SK-N-SH (cell line): Measurements from ENCODE around the gene PCDH17. TPM values are rescaled to one million over a fixed set of nuclear protein-coding genes. Genes with fewer than 3 reads are reported as not detected.

Source experiments
- CTCF ChIA-PET: fragments of 300-600, 350-600 bp; formaldehyde crosslinking; extraction: SDS; loops from one replicate; lab custom pipeline; 2021; lab: Yijun Ruan, JAX
- POLR2A ChIA-PET: fragments of 350-600 bp; sonication (Branson Sonifier 250); formaldehyde crosslinking; extraction: SDS; loops from one replicate; lab custom pipeline; 2020; ENCODE audit warnings: antibody characterized with exemption, inconsistent platforms; lab: Yijun Ruan, JAX
- DNase-seq: peaks from one replicate; pipeline ENCODE4 v3.0.0; 2012
- H2AFZ ChIP-seq: fragments of 200-600 bp; sonication (generic); 2 replicates; pipeline ENCODE4 v1.8.1; 2016; ENCODE audit warnings: antibody characterized with exemption, mild to moderate bottlenecking, low read depth
- H3F3A ChIP-seq: fragments of 200-600 bp; sonication (generic); replicated peaks from 2 replicates; pipeline ENCODE3; 2016; ENCODE audit warnings: antibody characterized with exemption, mild to moderate bottlenecking; ENCODE audit not compliant: insufficient read depth
- H3K27ac ChIP-seq, 2 experiments: fragments of 200-500 bp in 1 of 2; fragments of 200-600 bp in 1 of 2; sonication (Bioruptor generic) in 1 of 2; sonication (generic), shearing (Covaris generic) in 1 of 2; 2 replicates each; pipeline versions ENCODE4 v1.5.1 to v1.6.1; 2014 to 2016; ENCODE audit warnings: low read depth in 2 of 2, inconsistent platforms in 1 of 2, low read length in 1 of 2, mild to moderate bottlenecking in 1 of 2, mixed read lengths in 1 of 2
- H3K27me3 ChIP-seq: fragments of 200-600 bp; sonication (generic), shearing (Covaris generic); 2 replicates; pipeline ENCODE4 v1.6.1; 2016; ENCODE audit warnings: mixed run types; ENCODE audit not compliant: insufficient read depth
- H3K36me3 ChIP-seq, 2 experiments: fragments of 200-500 bp in 1 of 2; fragments of 200-600 bp in 1 of 2; sonication (Bioruptor generic) in 1 of 2; sonication (generic) in 1 of 2; replicated peaks in 1 of 2; 2 replicates each; pipeline versions ENCODE3 to v1.5.1; 2014 to 2016; ENCODE audit warnings: low read length in 1 of 2, mild to moderate bottlenecking in 1 of 2; ENCODE audit not compliant: insufficient read depth in 2 of 2, control insufficient read depth in 1 of 2
- H3K4me1 ChIP-seq, 2 experiments: fragments of 200-500 bp in 1 of 2; fragments of 200-600 bp in 1 of 2; sonication (Bioruptor generic) in 1 of 2; sonication (generic), shearing (Covaris generic) in 1 of 2; 2 replicates each; pipeline versions ENCODE4 v1.5.1 to v1.6.1; 2014 to 2016; ENCODE audit warnings: low read depth in 1 of 2, low read length in 1 of 2, mixed run types in 1 of 2; ENCODE audit not compliant: insufficient read depth in 2 of 2, control insufficient read depth in 1 of 2
- H3K4me2 ChIP-seq: fragments of 200-600 bp; sonication (generic), shearing (Covaris generic); 2 replicates; pipeline ENCODE4 v1.6.1; 2017; ENCODE audit warnings: mixed run types
- H3K4me3 ChIP-seq, 2 experiments: fragments of 200-500 bp in 1 of 2; fragments of 200-600 bp in 1 of 2; sonication (Bioruptor generic) in 1 of 2; sonication (generic), shearing (Covaris generic) in 1 of 2; 2 replicates each; pipeline versions ENCODE4 v1.5.1 to v1.8.1; 2014 to 2016; ENCODE audit warnings: low read depth in 2 of 2, inconsistent platforms in 1 of 2, low read length in 1 of 2, mild to moderate bottlenecking in 1 of 2, mixed read lengths in 1 of 2, moderate library complexity in 1 of 2
- H3K79me2 ChIP-seq: fragments of 200-600 bp; sonication (generic); 2 replicates; pipeline ENCODE4 v1.8.1; 2017; ENCODE audit warnings: mild to moderate bottlenecking; ENCODE audit not compliant: insufficient read depth
- H3K9ac ChIP-seq: fragments of 200-600 bp; sonication (generic); 2 replicates; pipeline ENCODE4 v1.6.1; 2017; ENCODE audit warnings: mixed run types
- H3K9me2 ChIP-seq: fragments of 200-600 bp; sonication (generic); 2 replicates; pipeline ENCODE4 v1.6.1; 2017; ENCODE audit warnings: mixed run types
- H3K9me3 ChIP-seq: fragments of 200-600 bp; sonication (generic); 2 replicates; pipeline ENCODE4 v1.6.1; 2017; ENCODE audit warnings: mixed run types, mild to moderate bottlenecking, moderate library complexity
- H4K20me1 ChIP-seq: fragments of 200-600 bp; sonication (generic); 2 replicates; pipeline ENCODE4 v1.6.1; 2017; ENCODE audit warnings: mild to moderate bottlenecking, mixed run types; ENCODE audit not compliant: insufficient read depth
- ELF1 ChIP-seq: IDR thresholded peaks from 2 replicates; pipeline ENCODE4 v1.4.0; 2012
- EZH2phosphoT487 ChIP-seq: fragments of 200-600 bp; sonication (generic); IDR thresholded peaks from 2 replicates; pipeline ENCODE4 v1.6.1; 2017; ENCODE audit warnings: low read depth, mixed run types, mild to moderate bottlenecking, antibody characterized with exemption, moderate library complexity, borderline replicate concordance
- FOSL2 ChIP-seq: IDR thresholded peaks from 2 replicates; pipeline ENCODE4 v1.4.0; 2012; ENCODE audit warnings: low read depth, mild to moderate bottlenecking, moderate library complexity, borderline replicate concordance
- GABPA ChIP-seq: IDR thresholded peaks from 2 replicates; pipeline ENCODE4 v1.4.0; 2012; ENCODE audit warnings: low read depth, mild to moderate bottlenecking
- JUND ChIP-seq: IDR thresholded peaks from 2 replicates; pipeline ENCODE4 v1.4.0; 2012
- NFIC ChIP-seq: IDR thresholded peaks from 2 replicates; pipeline ENCODE4 v1.4.0; 2012; ENCODE audit warnings: borderline replicate concordance
- NRF1 ChIP-seq: IDR thresholded peaks from 2 replicates; pipeline ENCODE4 v1.6.1; 2012; ENCODE audit warnings: low read depth, mild to moderate bottlenecking, low read length
- PBX3 ChIP-seq: IDR thresholded peaks from 2 replicates; pipeline ENCODE4; 2012
- RAD21 ChIP-seq: IDR thresholded peaks from 2 replicates; pipeline ENCODE4 v1.6.1; 2012; ENCODE audit warnings: mild to moderate bottlenecking, low read length
- RCOR1 ChIP-seq: fragments of 150-350 bp; IDR thresholded peaks from 2 replicates; pipeline ENCODE4 v1.6.1; 2017; ENCODE audit warnings: antibody characterized with exemption, low read length
- SIN3A ChIP-seq: IDR thresholded peaks from 2 replicates; pipeline ENCODE4 v1.6.1; 2012; ENCODE audit warnings: low read depth, mild to moderate bottlenecking, low read length, moderate library complexity, borderline replicate concordance
- SMC3 ChIP-seq: IDR thresholded peaks from 2 replicates; pipeline ENCODE4 v1.6.1; 2012; ENCODE audit warnings: low read depth, low read length, improper control_type of control experiment
- ZBTB33 ChIP-seq: IDR thresholded peaks from 2 replicates; pipeline ENCODE4 v1.4.0; 2012; ENCODE audit warnings: low read depth, borderline replicate concordance
- WGBS: methylation state at CpG from one replicate; pipeline ENCODE4 v1.1.6; 2017; ENCODE audit warnings: low lambda C conversion rate; 5-methylcytosine and 5-hydroxymethylcytosine counted together
- polyA plus RNA-seq, 3 experiments: library from polyadenylated mRNA; depleted of rRNA; stranded (reverse); fragments of >200 nt; gene quantifications; 2 replicates each; pipeline ENCODE4 v1.2.3, GENCODE V29; 2012
- TF ChIP-seq, protein P1 (sequence below): fragments of 150-350 bp; IDR thresholded peaks from 2 replicates; pipeline ENCODE4 v1.6.1; 2017; ENCODE audit warnings: antibody characterized with exemption, low read length, low read depth, borderline replicate concordance
- TF ChIP-seq, protein P2 (sequence below): fragments of 150-350 bp; IDR thresholded peaks from 2 replicates; pipeline ENCODE4 v1.6.1; 2016; ENCODE audit warnings: mild to moderate bottlenecking, low read depth, low read length
- TF ChIP-seq, protein P3 (sequence below): fragments of 200-600 bp; sonication (generic); IDR thresholded peaks from 2 replicates; pipeline ENCODE4 v1.6.1; 2017; ENCODE audit warnings: antibody characterized with exemption, mild to moderate bottlenecking, moderate library complexity
- TF ChIP-seq, protein P4 (sequence below): IDR thresholded peaks from 2 replicates; pipeline ENCODE4 v1.4.0; 2012; ENCODE audit warnings: low read depth

The PCDH17 gene
- polyA plus RNA-seq, 1 of the 3 experiments (the other 2 are of a cell fraction) = 0.13 TPM

GRCh38 chr13:57748096-57748495 is 116.6 kb downstream of the PCDH17 start:
- Histone ChIP-seq H4K20me1 (no peaks in the 10 kb centered on the region), H3K9me2 (no peaks in the 10 kb centered on the region), H3K79me2 (no peaks in the 10 kb centered on the region), H3K27me3 (no peaks in the 10 kb centered on the region), H3K9ac (no peak overlapping the region), H3K4me1 (no peaks in the 10 kb centered on the region), H3K4me3 (no peak overlapping the region), H3F3A (no peaks in the 10 kb centered on the region), H3K36me3 (no peaks in the 10 kb centered on the region), H3K9me3 (no peaks in the 10 kb centered on the region), H2AFZ (no peak overlapping the region), H3K27ac (no peak overlapping the region), H3K4me2 (no peak overlapping the region)
- TF ChIP-seq SMC3 = no peak
- no peak for TF ChIP-seq RCOR1
- TF ChIP-seq, protein P1, sequence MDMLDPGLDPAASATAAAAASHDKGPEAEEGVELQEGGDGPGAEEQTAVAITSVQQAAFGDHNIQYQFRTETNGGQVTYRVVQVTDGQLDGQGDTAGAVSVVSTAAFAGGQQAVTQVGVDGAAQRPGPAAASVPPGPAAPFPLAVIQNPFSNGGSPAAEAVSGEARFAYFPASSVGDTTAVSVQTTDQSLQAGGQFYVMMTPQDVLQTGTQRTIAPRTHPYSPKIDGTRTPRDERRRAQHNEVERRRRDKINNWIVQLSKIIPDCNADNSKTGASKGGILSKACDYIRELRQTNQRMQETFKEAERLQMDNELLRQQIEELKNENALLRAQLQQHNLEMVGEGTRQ = no peak
- TF ChIP-seq EZH2phosphoT487 = no peak
- no peak for TF ChIP-seq JUND
- no peak for TF ChIP-seq FOSL2
- no peak for TF ChIP-seq NFIC
- no peak for TF ChIP-seq NRF1
- TF ChIP-seq, protein P2, sequence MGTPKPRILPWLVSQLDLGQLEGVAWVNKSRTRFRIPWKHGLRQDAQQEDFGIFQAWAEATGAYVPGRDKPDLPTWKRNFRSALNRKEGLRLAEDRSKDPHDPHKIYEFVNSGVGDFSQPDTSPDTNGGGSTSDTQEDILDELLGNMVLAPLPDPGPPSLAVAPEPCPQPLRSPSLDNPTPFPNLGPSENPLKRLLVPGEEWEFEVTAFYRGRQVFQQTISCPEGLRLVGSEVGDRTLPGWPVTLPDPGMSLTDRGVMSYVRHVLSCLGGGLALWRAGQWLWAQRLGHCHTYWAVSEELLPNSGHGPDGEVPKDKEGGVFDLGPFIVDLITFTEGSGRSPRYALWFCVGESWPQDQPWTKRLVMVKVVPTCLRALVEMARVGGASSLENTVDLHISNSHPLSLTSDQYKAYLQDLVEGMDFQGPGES = no peak
- no peak for TF ChIP-seq PBX3
- TF ChIP-seq ZBTB33 = no peak
- no peak for TF ChIP-seq SIN3A
- TF ChIP-seq GABPA = no peak
- TF ChIP-seq RAD21 = no peak
- TF ChIP-seq ELF1 = no peak
- TF ChIP-seq, protein P3, sequence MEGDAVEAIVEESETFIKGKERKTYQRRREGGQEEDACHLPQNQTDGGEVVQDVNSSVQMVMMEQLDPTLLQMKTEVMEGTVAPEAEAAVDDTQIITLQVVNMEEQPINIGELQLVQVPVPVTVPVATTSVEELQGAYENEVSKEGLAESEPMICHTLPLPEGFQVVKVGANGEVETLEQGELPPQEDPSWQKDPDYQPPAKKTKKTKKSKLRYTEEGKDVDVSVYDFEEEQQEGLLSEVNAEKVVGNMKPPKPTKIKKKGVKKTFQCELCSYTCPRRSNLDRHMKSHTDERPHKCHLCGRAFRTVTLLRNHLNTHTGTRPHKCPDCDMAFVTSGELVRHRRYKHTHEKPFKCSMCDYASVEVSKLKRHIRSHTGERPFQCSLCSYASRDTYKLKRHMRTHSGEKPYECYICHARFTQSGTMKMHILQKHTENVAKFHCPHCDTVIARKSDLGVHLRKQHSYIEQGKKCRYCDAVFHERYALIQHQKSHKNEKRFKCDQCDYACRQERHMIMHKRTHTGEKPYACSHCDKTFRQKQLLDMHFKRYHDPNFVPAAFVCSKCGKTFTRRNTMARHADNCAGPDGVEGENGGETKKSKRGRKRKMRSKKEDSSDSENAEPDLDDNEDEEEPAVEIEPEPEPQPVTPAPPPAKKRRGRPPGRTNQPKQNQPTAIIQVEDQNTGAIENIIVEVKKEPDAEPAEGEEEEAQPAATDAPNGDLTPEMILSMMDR = no peak
- TF ChIP-seq, protein P4, sequence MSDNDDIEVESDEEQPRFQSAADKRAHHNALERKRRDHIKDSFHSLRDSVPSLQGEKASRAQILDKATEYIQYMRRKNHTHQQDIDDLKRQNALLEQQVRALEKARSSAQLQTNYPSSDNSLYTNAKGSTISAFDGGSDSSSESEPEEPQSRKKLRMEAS = no peak
- DNase-seq = no peak
- ChIA-PET POLR2A (no interaction called here), CTCF (no interaction called here)
- WGBS = 58% methylated on average over 3 of the region's 3 CpGs
